GM12878 (cell line): Measurements from ENCODE around the gene CCHCR1. TPM values are rescaled to one million over a fixed set of nuclear protein-coding genes. Genes with fewer than 3 reads are reported as not detected.

ENCODE experiments used
- ATAC-seq: fragments of 200-7000 bp; cut with Tn5 transposase; 3 replicates; pipeline ENCODE4 v1.9.1; 2020; ENCODE audit warnings: mild to moderate bottlenecking, moderate library complexity
- BruUV-seq: library from RNA; stranded (reverse); fragments of 400-500 nt; replicated peaks from 2 replicates; lab custom pipeline; 2021; lab: Mats Ljungman, UMichigan
- CTCF ChIA-PET: fragments of 300-600 bp; sonication (Branson Sonifier 250); formaldehyde crosslinking; extraction: SDS; loops from one replicate; lab custom pipeline; 2021; ENCODE audit warnings: inconsistent platforms; lab: Yijun Ruan, JAX
- POLR2A ChIA-PET: fragments of 350-600 bp; formaldehyde crosslinking; extraction: SDS; loops from one replicate; lab custom pipeline; 2021; ENCODE audit warnings: inconsistent platforms; lab: Charles Lee
- RAD21 ChIA-PET: fragments of 300-600 bp; sonication (Branson Sonifier 250); formaldehyde crosslinking; loops from one replicate; lab custom pipeline; 2023; ENCODE audit warnings: antibody characterized with exemption; ENCODE audit not compliant: unreplicated experiment; lab: Charles Lee
- SMC1A ChIA-PET: fragments of 300-600 bp; sonication (Branson Sonifier 250); formaldehyde crosslinking; loops from one replicate; lab custom pipeline; 2023; ENCODE audit not compliant: unreplicated experiment, uncharacterized antibody; lab: Charles Lee
- DNase-seq: peaks from one replicate; pipeline ENCODE4 v3.0.0-alpha.2; 2011; ENCODE audit warnings: low read depth, low spot score
- FAIRE-seq: peaks from 3 replicates; lab custom pipeline; 2011; peaks lifted over from hg19 to GRCh38; lab: Jason Lieb, UNC
- H2AFZ ChIP-seq: 2 replicates; pipeline ENCODE4 v1.6.0; 2011; ENCODE audit warnings: low read depth, low read length, control low read depth; ENCODE audit not compliant: control insufficient read depth
- H3K27ac ChIP-seq: 2 replicates; pipeline ENCODE4 v1.5.1; 2011; ENCODE audit warnings: control low read depth; ENCODE audit not compliant: control insufficient read depth, insufficient read depth
- H3K27me3 ChIP-seq, 2 experiments: replicated peaks in 1 of 2; 2 replicates each; pipeline versions ENCODE4 v1.6.0 to v1.6.1; 2011; ENCODE audit warnings: low read length in 1 of 2; ENCODE audit not compliant: control insufficient read depth in 2 of 2, insufficient read depth in 2 of 2
- H3K36me3 ChIP-seq, 2 experiments: 2 replicates each; pipeline ENCODE4 v1.5.1; 2011; ENCODE audit warnings: low read length in 1 of 2; ENCODE audit not compliant: control insufficient read depth in 2 of 2, insufficient read depth in 2 of 2
- H3K4me1 ChIP-seq: 2 replicates; pipeline ENCODE4 v1.6.1; 2011; ENCODE audit warnings: mild to moderate bottlenecking, low read length, moderate library complexity, mixed read lengths; ENCODE audit not compliant: control insufficient read depth, insufficient read depth
- H3K4me2 ChIP-seq: 2 replicates; pipeline ENCODE4 v1.6.0; 2011; ENCODE audit warnings: control low read depth; ENCODE audit not compliant: control insufficient read depth, insufficient read depth
- H3K4me3 ChIP-seq: fragments of 200-600 bp; sonication (generic); 2 replicates; pipeline ENCODE4 v1.5.1; 2016
- H3K79me2 ChIP-seq: 2 replicates; pipeline ENCODE4 v1.6.0; 2011; ENCODE audit warnings: low read length; ENCODE audit not compliant: control insufficient read depth, insufficient read depth
- H3K9ac ChIP-seq: 2 replicates; pipeline ENCODE4 v1.8.0; 2011; ENCODE audit warnings: low read length, control low read depth, mixed read lengths; ENCODE audit not compliant: control insufficient read depth, insufficient read depth
- H3K9me3 ChIP-seq: replicated peaks from 3 replicates; pipeline ENCODE4 v1.5.1; 2011; ENCODE audit warnings: mild to moderate bottlenecking, low read length; ENCODE audit not compliant: control insufficient read depth, insufficient read depth
- H4K20me1 ChIP-seq: 2 replicates; pipeline ENCODE4 v1.6.0; 2011; ENCODE audit not compliant: control insufficient read depth, insufficient read depth
- ATF7 ChIP-seq: fragments of 450-650 bp; IDR thresholded peaks from 2 replicates; pipeline ENCODE4 v1.6.1; 2016; ENCODE audit warnings: low read depth, mild to moderate bottlenecking
- BRCA1 ChIP-seq: IDR thresholded peaks from 2 replicates; pipeline ENCODE4 v1.6.1; 2011; ENCODE audit warnings: low read depth, low read length, improper control_type of control experiment
- CHD4 ChIP-seq: fragments of 200-600 bp; sonication (generic); IDR thresholded peaks from 2 replicates; pipeline ENCODE4 v1.6.1; 2016; ENCODE audit warnings: mild to moderate bottlenecking
- CREB1 ChIP-seq: IDR thresholded peaks from 2 replicates; pipeline ENCODE4 v1.6.1; 2012; ENCODE audit warnings: low read depth, mild to moderate bottlenecking, inconsistent platforms
- FOXM1 ChIP-seq: IDR thresholded peaks from 2 replicates; pipeline ENCODE4 v1.6.1; 2012; ENCODE audit warnings: low read depth, mild to moderate bottlenecking, inconsistent platforms, low read length, moderate library complexity
- GATAD2B ChIP-seq: fragments of 450-650 bp; conservative IDR thresholded peaks from 2 replicates; pipeline ENCODE4 v1.6.1; 2017; ENCODE audit warnings: low read depth, mild to moderate bottlenecking, moderate library complexity
- JUNB ChIP-seq: IDR thresholded peaks from 2 replicates; pipeline ENCODE4 v1.6.1; 2016; ENCODE audit warnings: antibody characterized with exemption, mild to moderate bottlenecking
- JUND ChIP-seq: IDR thresholded peaks from 2 replicates; pipeline ENCODE4 v1.6.1; 2012; ENCODE audit warnings: low read depth, mild to moderate bottlenecking, low read length, improper control_type of control experiment, moderate library complexity
- KAT2A ChIP-seq: conservative IDR thresholded peaks from 2 replicates; pipeline ENCODE4 v1.6.1; 2011; ENCODE audit warnings: low read depth, low read length; ENCODE audit not compliant: control insufficient read depth
- KLF5 ChIP-seq: fragments of 450-650 bp; IDR thresholded peaks from 2 replicates; pipeline ENCODE4 v1.6.1; 2014; ENCODE audit warnings: mild to moderate bottlenecking; ENCODE audit not compliant: partially characterized antibody
- LARP7 ChIP-seq: fragments of 450-650 bp; IDR thresholded peaks from 2 replicates; pipeline ENCODE4 v1.6.1; 2017; ENCODE audit warnings: mild to moderate bottlenecking
- MEF2B ChIP-seq: fragments of 450-650 bp; IDR thresholded peaks from 2 replicates; pipeline ENCODE4 v1.6.1; 2018; ENCODE audit warnings: mild to moderate bottlenecking, moderate library complexity; ENCODE audit not compliant: partially characterized antibody, poor library complexity, severe bottlenecking
- MTA2 ChIP-seq: fragments of 450-650 bp; IDR thresholded peaks from 2 replicates; pipeline ENCODE4 v1.6.1; 2016; ENCODE audit warnings: low read depth, mild to moderate bottlenecking, moderate library complexity
- MXI1 ChIP-seq: fragments of 150-350 bp; IDR thresholded peaks from 2 replicates; pipeline ENCODE4 v1.6.1; 2011; ENCODE audit warnings: low read depth, mild to moderate bottlenecking, inconsistent platforms, low read length, improper control_type of control experiment
- PAX8 ChIP-seq: fragments of 450-650 bp; IDR thresholded peaks from 2 replicates; pipeline ENCODE4 v1.6.1; 2017; ENCODE audit warnings: mild to moderate bottlenecking, moderate library complexity
- RAD51 ChIP-seq: fragments of 450-650 bp; IDR thresholded peaks from 2 replicates; pipeline ENCODE4 v1.6.1; 2016; ENCODE audit warnings: moderate library complexity, mild to moderate bottlenecking, inconsistent platforms
- SMAD5 ChIP-seq: IDR thresholded peaks from 2 replicates; pipeline ENCODE4 v1.6.1; 2016; ENCODE audit warnings: antibody characterized with exemption, low read depth
- SMC3 ChIP-seq: IDR thresholded peaks from 2 replicates; pipeline ENCODE4 v1.6.1; 2011; ENCODE audit warnings: low read length, improper control_type of control experiment, borderline replicate concordance
- SRF ChIP-seq, 2 experiments: IDR thresholded peaks; 2 replicates each; pipeline ENCODE4 v1.6.1; 2011; ENCODE audit warnings: low read depth in 2 of 2, low read length in 2 of 2, mild to moderate bottlenecking in 1 of 2, moderate library complexity in 1 of 2
- TAF1 ChIP-seq: IDR thresholded peaks from 2 replicates; pipeline ENCODE4 v1.6.1; 2011; ENCODE audit warnings: mild to moderate bottlenecking, low read depth, low read length, borderline replicate concordance
- TCF7 ChIP-seq: IDR thresholded peaks from 2 replicates; pipeline ENCODE4 v1.6.1; 2014; ENCODE audit warnings: antibody characterized with exemption, borderline replicate concordance
- YY1 ChIP-seq: IDR thresholded peaks from 2 replicates; pipeline ENCODE4 v1.6.1; 2011; ENCODE audit warnings: low read depth, mild to moderate bottlenecking, low read length
- ZNF217 ChIP-seq: fragments of 450-650 bp; IDR thresholded peaks from 2 replicates; pipeline ENCODE4 v1.6.1; 2017; ENCODE audit warnings: antibody characterized with exemption, mild to moderate bottlenecking
- ZZZ3 ChIP-seq: IDR thresholded peaks from 2 replicates; pipeline ENCODE4 v1.6.1; 2011; ENCODE audit warnings: low read depth; ENCODE audit not compliant: control insufficient read depth, insufficient read length
- WGBS: methylation state at CpG from one replicate; pipeline ENCODE4 v1.1.6; 2016; ENCODE audit warnings: low lambda C conversion rate; ENCODE audit not compliant: insufficient replicate concordance, insufficient coverage; ENCODE audit errors: missing lambda C conversion rate; 5-methylcytosine and 5-hydroxymethylcytosine counted together
- in situ Hi-C: fragments of 300-500 bp; cut with MboI; formaldehyde crosslinking; loops from 9 replicates; pipeline ENCODE4 v1.14.3; 2018; ENCODE audit warnings: mixed read lengths
- intact Hi-C: fragments of 100-400 bp; cut with micrococcal nuclease; formaldehyde crosslinking; loops from one replicate; pipeline ENCODE4 v1.14.2; 2022; ENCODE audit not compliant: unreplicated experiment
- polyA plus RNA-seq, 11 experiments: library from polyadenylated mRNA; depleted of rRNA in 4 of 11; unstranded in 6 of 11; stranded (reverse) in 5 of 11; fragments of >200 nt; fragmentation: Nextera tagmentation in 4 of 11; fragmentation: Illumina TruSeq in 1 of 11; extraction: Ambion mirVana in 4 of 11; extraction: Trizol in 1 of 11; gene quantifications; 1 replicate in 1 of 11; 2 replicates in 10 of 11; pipeline versions ENCODE4 v1.2.1 to v1.2.3, GENCODE V29; 2011 to 2016; ENCODE audit warnings: inconsistent platforms in 2 of 11, missing spikeins in 2 of 11, low read depth in 1 of 11
- total RNA-seq, 4 experiments: library from RNA; depleted of rRNA in 3 of 4; stranded (reverse); fragments of >200 nt in 3 of 4; fragmentation: Illumina TruSeq in 1 of 4; extraction: Trizol in 1 of 4; gene quantifications; 2 replicates each; pipeline versions ENCODE4 v1.2.1 to v1.2.3, GENCODE V29; 2013 to 2021
- TF ChIP-seq, protein P1 (sequence below): IDR thresholded peaks from 2 replicates; pipeline ENCODE4 v1.6.1; 2012; ENCODE audit warnings: low read length, inconsistent platforms
- TF ChIP-seq, protein P2 (sequence below): IDR thresholded peaks from 2 replicates; pipeline ENCODE4 v1.6.1; 2012; ENCODE audit warnings: low read depth, low read length, improper control_type of control experiment

CCHCR1 gene
- total and polyA plus RNA-seq, 10 of the 15 experiments (the other 5 are each of a cell fraction or from before 2014, with no cell fraction given), result 1.0 to 35.2 (median 24.7) TPM

DNA sequence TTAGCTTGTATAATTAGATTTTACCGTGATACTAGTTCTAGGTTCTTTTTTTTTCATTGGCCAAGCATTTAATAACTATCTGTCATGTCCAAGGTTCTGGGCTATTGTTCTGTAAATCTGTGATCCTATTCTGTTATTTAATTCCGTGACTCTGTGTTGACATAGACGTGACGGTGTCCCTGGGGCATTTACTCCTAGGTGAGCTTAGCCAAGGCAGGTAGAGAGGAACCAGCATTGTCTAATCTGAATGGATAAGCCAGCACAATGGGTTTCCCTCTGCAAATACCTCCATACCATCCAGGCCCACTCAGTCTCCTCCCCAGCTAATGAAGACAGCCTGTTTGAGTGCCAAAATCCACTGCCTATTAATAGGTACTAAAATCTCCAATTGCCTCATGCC lies 28.5 kb downstream of the CCHCR1 start (continued):
- TF ChIP-seq TCF7 (no peak), MEF2B (no peak), KAT2A (no peak), ATF7 (no peak), GATAD2B (no peak), KLF5 (no peak), JUNB (no peak), BRCA1 (no peak), LARP7 (no peak), FOXM1 (no peak)
- TF ChIP-seq, all 136 proteins: peak for 0

DNA sequence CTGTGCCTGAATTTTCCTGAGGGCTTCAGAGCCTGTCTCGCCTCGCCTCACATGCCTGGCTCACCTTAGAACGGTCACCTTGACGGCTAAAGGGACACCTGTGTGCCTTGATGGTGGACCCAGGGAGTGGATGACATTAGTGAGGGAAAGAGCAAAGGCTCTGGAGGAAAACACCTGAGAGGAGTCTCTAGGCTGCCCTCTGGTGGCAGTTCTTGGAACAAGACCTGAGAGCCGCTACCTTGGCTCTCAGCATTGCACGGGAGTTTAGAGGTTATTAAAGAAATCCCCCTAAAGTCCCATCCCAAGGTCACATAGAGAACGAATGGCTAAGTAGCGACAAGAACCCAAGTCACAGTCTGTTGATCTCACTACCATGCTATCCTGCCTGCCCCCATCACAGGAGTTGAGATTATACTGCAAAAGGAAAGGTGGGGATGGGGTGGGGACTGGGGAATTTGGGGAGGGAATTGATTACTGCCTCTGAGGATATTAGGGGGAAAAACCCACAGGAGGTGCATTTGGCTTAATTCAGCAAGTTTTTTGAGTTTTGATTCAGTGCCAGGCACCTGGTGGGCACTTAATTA lies 29.4 kb downstream of the CCHCR1 start:
- peak; percentile 91 for FAIRE-seq
- TF ChIP-seq CREB1 (no peak), MTA2 (no peak), YY1 (0 out of 2 replicates have a peak, but pooled peaks have one; percentile 41), SMAD5 (no peak), FOXM1 (no peak), SRF (IDR thresholded peaks at IDR 0.05; ENCODE audit: low read depth in 2 of 2, low read length in 2 of 2) (no peak), JUND (no peak), RAD51 (no peak), ZZZ3 (no peak), CHD4 (no peak), SMC3 (peak; percentile 56; the same call in 1 of the 2 replicates), ZNF217 (no peak), TAF1 (no peak), MXI1 (no peak), PAX8 (no peak)
- TF ChIP-seq, protein P1, sequence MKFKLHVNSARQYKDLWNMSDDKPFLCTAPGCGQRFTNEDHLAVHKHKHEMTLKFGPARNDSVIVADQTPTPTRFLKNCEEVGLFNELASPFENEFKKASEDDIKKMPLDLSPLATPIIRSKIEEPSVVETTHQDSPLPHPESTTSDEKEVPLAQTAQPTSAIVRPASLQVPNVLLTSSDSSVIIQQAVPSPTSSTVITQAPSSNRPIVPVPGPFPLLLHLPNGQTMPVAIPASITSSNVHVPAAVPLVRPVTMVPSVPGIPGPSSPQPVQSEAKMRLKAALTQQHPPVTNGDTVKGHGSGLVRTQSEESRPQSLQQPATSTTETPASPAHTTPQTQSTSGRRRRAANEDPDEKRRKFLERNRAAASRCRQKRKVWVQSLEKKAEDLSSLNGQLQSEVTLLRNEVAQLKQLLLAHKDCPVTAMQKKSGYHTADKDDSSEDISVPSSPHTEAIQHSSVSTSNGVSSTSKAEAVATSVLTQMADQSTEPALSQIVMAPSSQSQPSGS, result no peak
- TF ChIP-seq, protein P2, sequence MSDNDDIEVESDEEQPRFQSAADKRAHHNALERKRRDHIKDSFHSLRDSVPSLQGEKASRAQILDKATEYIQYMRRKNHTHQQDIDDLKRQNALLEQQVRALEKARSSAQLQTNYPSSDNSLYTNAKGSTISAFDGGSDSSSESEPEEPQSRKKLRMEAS, result no peak

More for the DNA sequence above, 29.4 kb downstream of the CCHCR1 start:
- under 1% methylated on average over 8 of the region's 8 CpGs for WGBS
- intact Hi-C loops (no loop called here), in situ Hi-C loops (no loop called here)
- ChIA-PET POLR2A (interaction anchor here (1.2 kb wide), 1 partner anchor 59 kb away, joined by 4 read pairs; no protein-coding TSS in a partner anchor), RAD21 (interaction anchor here (0.7 to 1.5 kb wide), 4 partner anchors 9 to 228 kb away, joined by 3 to 4 read pairs (median 3); no protein-coding TSS in a partner anchor), SMC1A (interaction anchor here (0.9 to 2.9 kb wide), 7 partner anchors 8 to 214 kb away, joined by 3 to 8 read pairs (median 3); partner anchors contain the start of gene VARS2), CTCF (interaction anchor here (0.7 to 22.9 kb wide), 21 partner anchors 9 to 776 kb away, joined by 3 to 326 read pairs (median 4); partner anchors contain the start of genes C6orf15, CCHCR1, PSORS1C2 and TCF19)
- H2AFZ ChIP-seq, result no peak overlapping the region
- H3K79me2 ChIP-seq, result no peaks in the 10 kb centered on the region
- no peak overlapping the region for H3K4me2 ChIP-seq
- H4K20me1 ChIP-seq, result no peaks in the 10 kb centered on the region
- DNase-seq (peak; percentile 13), ATAC-seq (peak; percentile 81)
- no peak overlapping the region for H3K27ac ChIP-seq
- no peak overlapping the region for H3K9ac ChIP-seq
- no peaks in the 10 kb centered on the region for H3K9me3 ChIP-seq
- BruUV-seq, result no TSS peak
- no peak overlapping the region for H3K4me3 ChIP-seq
- no peaks in the 10 kb centered on the region for H3K36me3 ChIP-seq
- no peaks in the 10 kb centered on the region; the same call in 1 of the 2 replicates for H3K4me1 ChIP-seq
- H3K27me3 ChIP-seq, result no peaks in the 10 kb centered on the region; a peak in 4 of 4 replicates
